DND-41 (cell line): ENCODE results near the gene PSRC1.
"Not testable (repeated sequence)": the region's sequence is repeated elsewhere in the genome, so short reads cannot be mapped to it uniquely, and the experiment has no call there.

Experiments used
- ATAC-seq: fragments of 200-7000 bp; cut with Tn5 transposase; 3 replicates; pipeline ENCODE4 v1.9.1; 2021; ENCODE audit warnings: low read depth; ENCODE audit not compliant: insufficient read depth
- DNase-seq: peaks from one replicate; pipeline ENCODE4 v3.0.0-alpha.2; 2020
- H2AFZ ChIP-seq: 2 replicates; pipeline ENCODE4 v1.6.0; 2012; ENCODE audit warnings: low read depth, low read length
- H3K27ac ChIP-seq: 2 replicates; pipeline ENCODE4 v1.5.1; 2012; ENCODE audit warnings: low read length, inconsistent platforms
- H3K27me3 ChIP-seq: fragments of 200-600 bp; sonication (generic); 2 replicates; pipeline ENCODE4 v1.6.0; 2012; ENCODE audit warnings: low read length, mild to moderate bottlenecking, inconsistent platforms; ENCODE audit not compliant: insufficient read depth, poor library complexity
- H3K36me3 ChIP-seq: 2 replicates; pipeline ENCODE4 v1.5.1; 2012; ENCODE audit warnings: low read length, inconsistent platforms; ENCODE audit not compliant: insufficient read depth
- H3K4me1 ChIP-seq: 2 replicates; pipeline ENCODE4 v1.5.1; 2012; ENCODE audit warnings: mild to moderate bottlenecking, low read length; ENCODE audit not compliant: insufficient read depth
- H3K4me2 ChIP-seq: 2 replicates; pipeline ENCODE4 v1.6.0; 2012; ENCODE audit warnings: mild to moderate bottlenecking, moderate library complexity, low read length, inconsistent platforms; ENCODE audit not compliant: insufficient read depth
- H3K4me3 ChIP-seq, 2 experiments: fragments of 200-600 bp in 1 of 2; shearing (Covaris generic) in 1 of 2; 2 replicates each; pipeline ENCODE4 v1.5.1; 2012 to 2016; ENCODE audit warnings: inconsistent platforms in 2 of 2, low read length in 2 of 2, mild to moderate bottlenecking in 2 of 2, low read depth in 1 of 2, moderate library complexity in 1 of 2
- H3K79me2 ChIP-seq: 2 replicates; pipeline ENCODE4 v1.6.0; 2012; ENCODE audit warnings: low read length, inconsistent platforms; ENCODE audit not compliant: insufficient read depth
- H3K9ac ChIP-seq: 2 replicates; pipeline ENCODE4 v1.6.0; 2012; ENCODE audit warnings: low read depth, mild to moderate bottlenecking, inconsistent platforms, low read length, moderate library complexity
- H3K9me3 ChIP-seq: 2 replicates; pipeline ENCODE4 v1.5.1; 2012; ENCODE audit warnings: low read length, moderate library complexity, mild to moderate bottlenecking, inconsistent platforms; ENCODE audit not compliant: insufficient read depth, severe bottlenecking
- H4K20me1 ChIP-seq: 2 replicates; pipeline ENCODE4 v1.6.0; 2012; ENCODE audit warnings: low read length; ENCODE audit not compliant: insufficient read depth
- EZH2 ChIP-seq: IDR thresholded peaks from 3 replicates; pipeline ENCODE4 v1.6.1; 2012; ENCODE audit warnings: borderline replicate concordance, low read depth, mild to moderate bottlenecking, moderate library complexity, low read length, inconsistent platforms; ENCODE audit not compliant: severe bottlenecking
- TF ChIP-seq, protein P1 (sequence below): IDR thresholded peaks from 2 replicates; pipeline ENCODE4 v1.5.1; 2012; ENCODE audit warnings: borderline replicate concordance, low read length, moderate library complexity, mild to moderate bottlenecking; ENCODE audit not compliant: poor library complexity, severe bottlenecking; ENCODE audit errors: extremely low read depth

Gene PSRC1

DNA sequence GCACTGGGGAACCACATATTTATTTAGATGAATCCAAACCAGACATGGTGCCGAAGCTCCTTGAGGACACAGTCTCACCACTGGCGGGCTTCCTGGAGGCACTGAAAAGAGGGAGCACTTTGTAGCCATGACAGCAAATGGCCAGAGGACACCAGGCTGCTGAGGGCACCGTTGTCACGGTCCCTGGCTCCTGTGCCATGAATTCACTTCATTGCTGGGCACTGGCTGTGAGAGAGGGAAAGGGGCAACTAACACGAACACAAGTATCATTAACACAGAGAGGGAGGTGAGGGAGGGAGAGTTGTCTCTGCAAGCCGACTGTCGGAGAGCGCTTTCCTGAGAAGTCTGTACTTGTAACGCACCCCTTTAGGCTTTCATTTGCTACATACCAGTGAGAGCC, 9.4 kb upstream of the PSRC1 start:
- Histone ChIP-seq H4K20me1 (no peaks in the 10 kb centered on the region), H3K79me2 (no peaks in the 10 kb centered on the region), H3K4me3 (no peak overlapping the region), H3K4me1 (no peaks in the 10 kb centered on the region), H3K27me3 (no peaks in the 10 kb centered on the region), H3K9ac (no peak overlapping the region), H3K4me2 (no peak overlapping the region), H2AFZ (no peak overlapping the region), H3K9me3 (no peaks in the 10 kb centered on the region), H3K36me3 (no peaks in the 10 kb centered on the region), H3K27ac (no peak overlapping the region)
- DNase-seq: no peak
- no peak for ATAC-seq
- TF ChIP-seq, protein P1, sequence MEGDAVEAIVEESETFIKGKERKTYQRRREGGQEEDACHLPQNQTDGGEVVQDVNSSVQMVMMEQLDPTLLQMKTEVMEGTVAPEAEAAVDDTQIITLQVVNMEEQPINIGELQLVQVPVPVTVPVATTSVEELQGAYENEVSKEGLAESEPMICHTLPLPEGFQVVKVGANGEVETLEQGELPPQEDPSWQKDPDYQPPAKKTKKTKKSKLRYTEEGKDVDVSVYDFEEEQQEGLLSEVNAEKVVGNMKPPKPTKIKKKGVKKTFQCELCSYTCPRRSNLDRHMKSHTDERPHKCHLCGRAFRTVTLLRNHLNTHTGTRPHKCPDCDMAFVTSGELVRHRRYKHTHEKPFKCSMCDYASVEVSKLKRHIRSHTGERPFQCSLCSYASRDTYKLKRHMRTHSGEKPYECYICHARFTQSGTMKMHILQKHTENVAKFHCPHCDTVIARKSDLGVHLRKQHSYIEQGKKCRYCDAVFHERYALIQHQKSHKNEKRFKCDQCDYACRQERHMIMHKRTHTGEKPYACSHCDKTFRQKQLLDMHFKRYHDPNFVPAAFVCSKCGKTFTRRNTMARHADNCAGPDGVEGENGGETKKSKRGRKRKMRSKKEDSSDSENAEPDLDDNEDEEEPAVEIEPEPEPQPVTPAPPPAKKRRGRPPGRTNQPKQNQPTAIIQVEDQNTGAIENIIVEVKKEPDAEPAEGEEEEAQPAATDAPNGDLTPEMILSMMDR: no peak
- TF ChIP-seq EZH2: no peak

DNA sequence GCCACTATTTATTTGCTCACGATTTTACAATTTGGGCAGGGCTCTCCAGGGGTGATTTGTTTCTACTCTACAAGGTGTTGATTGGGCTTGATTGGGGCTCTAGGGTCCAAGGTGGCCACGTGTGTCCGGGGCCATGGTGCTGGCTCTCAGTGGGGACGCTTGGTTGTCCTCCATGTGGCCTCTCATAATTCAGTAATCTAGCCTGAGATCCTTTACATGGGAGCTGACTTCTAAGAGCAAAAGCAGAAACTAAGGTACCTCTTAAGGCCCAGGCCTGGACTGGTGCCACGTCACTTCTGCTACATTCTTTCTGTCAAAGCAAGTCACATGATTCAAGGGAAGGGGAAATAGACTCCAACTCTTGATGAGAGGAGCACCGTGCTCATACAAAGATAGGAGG, 8.1 kb upstream of the PSRC1 start:
- no peaks in the 10 kb centered on the region for H3K9me3 ChIP-seq
- H3K36me3 ChIP-seq: no peaks in the 10 kb centered on the region
- H3K4me2 ChIP-seq: no peak overlapping the region
- no peaks in the 10 kb centered on the region for H3K27me3 ChIP-seq
- no peak overlapping the region for H3K9ac ChIP-seq
- no peaks in the 10 kb centered on the region for H3K4me1 ChIP-seq
- no peak overlapping the region for H3K4me3 ChIP-seq
- TF ChIP-seq, protein P1: no peak
- no peak for TF ChIP-seq EZH2
- H2AFZ ChIP-seq: no peak overlapping the region; the same call in 1 of the 2 replicates
- DNase-seq (no peak), ATAC-seq (no peak)
- no peaks in the 10 kb centered on the region for H3K79me2 ChIP-seq
- H3K27ac ChIP-seq: no peak overlapping the region
- H4K20me1 ChIP-seq: no peaks in the 10 kb centered on the region

DNA sequence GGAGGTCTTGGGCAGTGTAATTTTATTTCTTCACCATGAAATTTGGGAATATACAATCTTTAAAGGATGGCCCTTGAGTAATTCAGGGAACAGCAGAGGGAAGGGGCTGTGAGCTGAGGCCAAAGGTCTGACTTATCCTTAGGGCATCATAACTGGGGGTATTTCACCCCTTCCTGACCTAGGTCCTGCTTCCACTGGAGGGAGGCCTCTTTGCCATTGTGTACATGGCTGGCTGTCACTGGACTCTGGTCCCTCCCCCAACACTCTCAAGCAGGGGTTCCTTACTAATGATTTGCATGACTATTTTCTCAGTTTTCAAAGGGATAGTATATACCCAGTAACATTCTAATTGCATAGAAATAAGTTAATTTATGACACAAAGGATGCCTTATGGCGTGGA, 7.2 kb upstream of the PSRC1 start:
- Histone ChIP-seq H3K27me3 (no peaks in the 10 kb centered on the region), H3K9ac (no peak overlapping the region), H3K4me2 (no peak overlapping the region), H3K27ac (no peak overlapping the region), H3K4me1 (no peaks in the 10 kb centered on the region), H3K4me3 (no peak overlapping the region), H3K9me3 (no peaks in the 10 kb centered on the region), H3K36me3 (no peaks in the 10 kb centered on the region), H4K20me1 (no peaks in the 10 kb centered on the region), H3K79me2 (no peaks in the 10 kb centered on the region), H2AFZ (no peak overlapping the region)
- DNase-seq: no peak
- ATAC-seq: no peak
- TF ChIP-seq, protein P1: no peak
- no peak for TF ChIP-seq EZH2

DNA sequence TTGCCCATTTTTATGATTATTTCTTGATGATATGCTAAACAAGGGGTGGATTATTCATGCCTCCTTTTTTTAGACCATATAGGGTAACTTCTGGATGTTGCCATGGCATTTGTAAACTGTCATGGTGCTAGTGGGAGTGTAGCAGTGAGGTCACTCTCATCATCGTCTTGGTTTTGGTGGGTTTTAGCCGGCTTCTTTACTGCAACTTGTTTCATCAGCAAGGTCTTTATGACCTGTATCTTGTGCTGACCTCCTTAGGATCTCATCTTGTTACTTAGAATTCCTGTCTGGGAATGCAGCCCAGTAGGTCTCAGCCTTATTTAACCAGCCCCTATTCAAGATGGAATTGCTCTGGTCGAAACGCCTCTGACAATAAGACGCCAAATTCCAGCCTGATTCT, 3.8 kb upstream of the PSRC1 start:
- ATAC-seq, H3K9ac ChIP-seq, H3K4me2 ChIP-seq, H3K9me3 ChIP-seq, H3K27ac ChIP-seq, H3K4me3 ChIP-seq, DNase-seq, H4K20me1 ChIP-seq, H2AFZ ChIP-seq, H3K27me3 ChIP-seq, H3K36me3 ChIP-seq: not testable (repeated sequence)
- H3K79me2 ChIP-seq: peaks cover 12% of the 10 kb centered on the region
- H3K4me1 ChIP-seq: peaks cover 19% of the 10 kb centered on the region
